HG03045 (cell line): ENCODE measurements around the gene MCAT.

Source experiments
- ATAC-seq: cut with Tn5 transposase; IDR thresholded peaks from one replicate; pipeline ENCODE4 v1.9.1; 2021; ENCODE audit warnings: mild to moderate bottlenecking, moderate library complexity; ENCODE audit not compliant: unreplicated experiment

The MCAT gene

GRCh38 chr22:43098356-43098755 is 44.8 kb downstream of the MCAT start:
- no peak for ATAC-seq

GRCh38 chr22:43096420-43096819 is 46.8 kb downstream of the MCAT start:
- no peak for ATAC-seq

- ATAC-seq, result no peak
Observed at GRCh38 chr22:43094551-43094950, 48.6 kb downstream of the MCAT start.

DNA sequence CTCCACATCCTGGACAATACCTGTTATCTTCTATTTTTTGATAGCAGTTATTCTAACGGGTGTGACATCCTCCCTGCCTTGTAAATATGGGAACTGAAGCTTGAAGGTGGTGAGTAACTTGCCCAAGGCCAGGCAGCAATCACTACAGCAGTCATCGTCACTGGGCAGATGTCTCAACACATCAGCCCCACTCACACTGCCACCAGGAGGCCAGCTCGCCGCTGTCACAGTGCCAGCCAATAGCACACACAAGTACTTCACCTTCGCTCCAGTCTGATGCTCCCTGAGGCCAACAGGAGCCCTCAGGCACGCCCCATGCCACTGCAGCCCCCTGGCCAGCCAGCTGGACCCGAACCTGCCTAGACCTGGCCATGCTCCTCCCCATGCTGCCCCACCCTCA is 49.1 kb downstream of the MCAT start:
- ATAC-seq, result no peak

GRCh38 chr22:43092085-43092484 is 51.1 kb downstream of the MCAT start:
- no peak for ATAC-seq

- ATAC-seq, result no peak
Observed at GRCh38 chr22:43090130-43090789, 52.9 kb downstream of the MCAT start.

DNA sequence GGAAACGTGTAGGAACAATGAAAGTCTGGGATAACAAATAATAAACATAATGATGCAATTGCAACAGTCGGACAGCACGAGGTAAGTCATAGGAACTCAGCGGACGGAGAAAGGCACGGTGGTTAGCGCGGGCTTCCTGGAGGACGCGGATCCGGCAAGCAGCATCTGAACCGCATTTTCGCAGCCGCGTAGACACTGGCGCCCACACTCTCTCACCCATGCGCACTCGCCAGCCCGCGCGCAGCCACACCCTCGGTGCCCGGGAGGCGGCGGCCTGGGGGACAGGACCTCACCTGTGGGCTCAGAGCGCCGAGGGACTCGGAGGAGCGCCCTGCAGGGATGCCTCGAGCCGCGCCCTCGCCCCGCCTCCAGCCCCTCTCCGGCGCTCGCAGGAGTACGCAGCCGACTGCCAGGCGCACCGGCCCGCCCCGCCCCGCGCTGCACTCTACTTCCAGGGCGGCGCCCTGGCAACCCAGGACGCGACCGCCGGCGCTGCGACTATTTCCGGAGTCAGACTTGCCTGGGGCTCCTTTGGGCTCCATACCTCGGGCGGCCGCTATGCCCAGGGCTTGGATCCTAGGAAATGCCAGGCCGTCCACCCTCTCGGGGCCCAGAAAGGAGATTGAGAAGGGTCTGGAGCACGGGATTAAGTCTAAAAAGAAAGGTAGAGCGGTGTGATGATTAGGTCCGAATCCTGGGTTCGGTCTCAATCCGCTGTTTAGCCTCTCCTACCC is 54.0 kb downstream of the MCAT start, which contains the start of gene TTLL1:
Gene TTLL1 (minus strand): TSS at position 408 of the 734 bp plus-strand sequence. CDS start 13,805 bp downstream, outside the sequence.
- ATAC-seq, result peak; percentile 81

DNA sequence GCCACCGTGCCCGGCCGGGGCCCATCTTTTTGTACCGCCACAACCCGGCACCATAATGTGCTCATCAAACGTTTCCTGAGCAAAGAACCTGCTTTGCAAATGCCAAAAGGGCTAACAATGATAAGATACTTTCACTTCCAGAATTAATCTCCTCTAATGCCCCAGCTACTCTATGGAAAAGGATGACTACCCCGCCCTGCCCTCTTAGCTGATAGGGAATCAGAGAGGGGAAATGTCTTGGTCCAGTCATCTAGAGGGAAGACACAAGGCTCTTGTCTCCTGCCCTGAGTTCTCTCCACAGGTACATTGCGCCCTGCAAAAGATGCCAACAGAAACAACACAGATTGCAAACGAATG is 54.6 kb downstream of the MCAT start:
- peak; percentile 8 for ATAC-seq

GRCh38 chr22:43085658-43086606 is 57.3 kb downstream of the MCAT start:
- no peak for ATAC-seq
